Small intestine (tissue), 7 donors: ENCODE data around the gene SLC22A15. TPM values are rescaled to one million over a fixed set of nuclear protein-coding genes. Genes with fewer than 3 reads are reported as not detected.
"Not testable (repeated sequence)": the region's sequence is repeated elsewhere in the genome, so short reads cannot be mapped to it uniquely, and the experiment has no call there.

Experiments
- DNase-seq, 2 donors: peaks; one replicate each; pipeline versions ENCODE4 v3.0.0 to v3.0.0-alpha.2; 2013
- FAIRE-seq: peaks from 2 replicates; lab custom pipeline; 2012; peaks lifted over from hg19 to GRCh38; lab: Jason Lieb, UNC
- H3K27ac ChIP-seq, 3 donors: one replicate each; pipeline ENCODE4 v1.5.1; 2013; ENCODE audit warnings: low read length in 2 of 3, mild to moderate bottlenecking in 2 of 3, control low read depth in 1 of 3, inconsistent platforms in 1 of 3, low read depth in 1 of 3, moderate library complexity in 1 of 3
- H3K27me3 ChIP-seq, 3 donors: one replicate each; pipeline ENCODE4 v1.6.1; 2013; ENCODE audit warnings: low read length in 3 of 3, inconsistent platforms in 1 of 3; ENCODE audit not compliant: control insufficient read depth in 3 of 3, insufficient read depth in 3 of 3
- H3K36me3 ChIP-seq, 3 donors: one replicate each; pipeline ENCODE4 v1.6.1; 2013; ENCODE audit warnings: low read length in 3 of 3, inconsistent platforms in 1 of 3, low read depth in 1 of 3, mild to moderate bottlenecking in 1 of 3, moderate library complexity in 1 of 3; ENCODE audit not compliant: control insufficient read depth in 3 of 3, insufficient read depth in 2 of 3
- H3K4me1 ChIP-seq, 3 donors: one replicate each; pipeline ENCODE4 v1.6.1; 2013; ENCODE audit warnings: low read length in 2 of 3, inconsistent platforms in 1 of 3, low read depth in 1 of 3, mild to moderate bottlenecking in 1 of 3, moderate library complexity in 1 of 3; ENCODE audit not compliant: control insufficient read depth in 3 of 3, insufficient read depth in 2 of 3
- H3K4me3 ChIP-seq, 3 donors: one replicate each; pipeline ENCODE4 v1.5.1; 2013; ENCODE audit warnings: low read length in 3 of 3, control low read depth in 1 of 3, inconsistent platforms in 1 of 3, low read depth in 1 of 3, mild to moderate bottlenecking in 1 of 3, moderate library complexity in 1 of 3
- H3K9me3 ChIP-seq, 2 donors: one replicate each; pipeline ENCODE4 v1.6.1; 2013; ENCODE audit warnings: low read depth in 1 of 2, low read length in 1 of 2; ENCODE audit not compliant: control insufficient read depth in 2 of 2, insufficient read depth in 1 of 2
- WGBS, 3 donors: extraction: QIAGEN DNeasy Blood & Tissue Kit; methylation state at CpG; one replicate each; pipeline ENCODE4 v1.1.7; 2013; 5-methylcytosine and 5-hydroxymethylcytosine counted together
- polyA plus RNA-seq, 4 donors: library from polyadenylated mRNA; stranded (reverse) in 3 of 4; unstranded in 1 of 4; fragments of 200-250 nt in 3 of 4; fragments of 120-200 nt in 1 of 4; gene quantifications; one replicate each; pipeline versions ENCODE4 v1.2.1 to v1.2.3, GENCODE V29; 2013
- donor health status: healthy with polysubstance abuse.
- donor health status: control.
- donor health status: control.
- donor health status: Bipolar disorder and iron deficiency.
- donor health status: healthy.

SLC22A15 gene
- polyA plus RNA-seq, 4 donors, result 0.27 to 2.6 (median 0.88) TPM; not detected in 1

DNA sequence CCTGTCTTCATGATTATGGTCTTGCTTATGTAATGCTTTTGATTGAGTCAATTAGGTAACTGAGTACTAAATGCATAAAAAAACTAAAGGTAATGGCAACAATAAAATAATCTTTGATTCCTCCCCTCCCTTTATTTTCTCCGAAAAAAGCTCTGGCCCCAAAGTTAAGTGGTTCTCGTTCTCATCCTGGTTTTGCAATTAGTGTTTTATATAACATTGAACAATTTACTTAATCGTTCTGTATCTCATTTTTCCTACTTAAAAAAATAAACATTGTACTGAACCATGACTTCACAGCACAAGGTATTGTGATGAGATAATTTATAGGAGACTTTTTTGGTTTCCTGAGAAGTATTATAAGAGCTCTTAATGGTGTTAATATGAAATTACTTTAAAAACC is 11.3 kb downstream of the SLC22A15 start:
- H3K27ac ChIP-seq, result no peak overlapping the region
- WGBS, 3 donors, result 66 to 75% (median 74%) methylated on average over 3 of the region's 3 CpGs
- H3K27me3 ChIP-seq, result no peaks in the 10 kb centered on the region
- FAIRE-seq, result no peak
- no peaks in the 10 kb centered on the region for H3K36me3 ChIP-seq
- DNase-seq, result no peak
- H3K4me3 ChIP-seq, result no peak overlapping the region
- H3K9me3 ChIP-seq, result no peaks in the 10 kb centered on the region
- H3K4me1 ChIP-seq, result no peaks in the 10 kb centered on the region

DNA sequence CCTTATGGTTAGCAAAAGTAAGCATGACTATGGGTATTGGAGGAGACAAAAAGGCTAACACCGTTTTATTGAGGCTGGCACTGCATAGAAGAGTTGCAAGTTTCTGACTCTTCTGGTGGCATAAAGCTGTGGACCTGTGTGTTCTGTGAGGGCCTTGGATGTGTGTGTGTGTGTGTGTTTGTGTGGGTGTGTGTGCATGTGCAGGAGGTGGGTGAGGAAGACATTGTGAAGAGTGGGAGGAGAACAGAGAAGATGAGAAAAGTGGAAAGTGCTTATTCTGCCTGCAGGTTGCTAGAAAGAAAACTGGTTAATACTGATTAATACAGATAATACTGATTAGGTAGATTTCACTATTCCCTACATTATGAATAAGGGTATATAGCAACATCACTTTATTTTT is 12.6 kb downstream of the SLC22A15 start:
- FAIRE-seq, result no peak
- H3K27me3 ChIP-seq, result no peaks in the 10 kb centered on the region
- no peaks in the 10 kb centered on the region for H3K4me1 ChIP-seq
- no peak overlapping the region for H3K4me3 ChIP-seq
- WGBS, 3 donors, result 65 to 80% (median 71%) methylated on average over 1 of the region's 1 CpG
- no peaks in the 10 kb centered on the region for H3K36me3 ChIP-seq
- no peak for DNase-seq
- no peaks in the 10 kb centered on the region for H3K9me3 ChIP-seq
- H3K27ac ChIP-seq, result no peak overlapping the region

DNA sequence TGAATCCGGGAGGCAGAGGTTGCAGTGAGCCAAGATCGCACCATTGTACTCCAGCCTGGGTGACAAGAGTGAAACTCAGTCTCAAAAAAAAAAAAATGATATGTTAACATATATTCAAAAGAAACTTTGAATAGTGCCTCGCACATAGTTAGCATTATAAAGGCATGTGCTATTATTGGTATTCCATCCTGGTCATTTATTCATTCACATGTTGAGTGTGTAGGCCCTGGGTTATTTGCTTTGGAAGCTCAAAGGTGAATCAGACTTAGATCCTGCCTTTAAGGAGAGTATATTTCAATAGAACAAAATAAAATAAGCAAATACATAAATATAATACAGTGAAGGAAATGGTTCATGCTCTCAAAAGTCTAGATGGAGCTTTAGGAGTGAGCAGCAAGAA is 13.4 kb downstream of the SLC22A15 start:
- 93 to 96% (median 95%) methylated on average over 3 of the region's 3 CpGs for WGBS, 3 donors
- Histone ChIP-seq H3K27me3 (no peaks in the 10 kb centered on the region), H3K36me3 (no peaks in the 10 kb centered on the region), H3K9me3 (no peaks in the 10 kb centered on the region), H3K27ac (no peak overlapping the region), H3K4me3 (no peak overlapping the region), H3K4me1 (no peaks in the 10 kb centered on the region)
- no peak for DNase-seq
- no peak for FAIRE-seq

DNA sequence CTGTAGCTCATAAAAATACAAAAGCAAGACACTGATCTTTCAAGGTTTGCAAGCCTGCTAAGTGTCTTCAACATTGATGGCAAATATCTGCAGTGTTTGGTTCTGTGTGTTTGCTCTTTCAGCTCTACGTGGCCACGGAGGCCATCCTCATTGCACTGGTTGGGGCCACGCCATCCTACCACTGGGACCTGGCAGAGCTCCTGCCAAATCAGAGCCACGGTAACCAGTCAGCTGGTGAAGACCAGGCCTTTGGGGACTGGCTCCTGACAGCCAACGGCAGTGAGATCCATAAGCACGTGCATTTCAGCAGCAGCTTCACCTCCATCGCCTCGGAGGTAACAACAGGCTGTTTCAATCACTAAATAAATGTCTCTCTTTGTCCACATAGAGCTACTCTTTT is 15.6 kb downstream of the SLC22A15 start:
- H3K4me3 ChIP-seq, result no peak overlapping the region
- FAIRE-seq, result no peak
- no peaks in the 10 kb centered on the region for H3K27me3 ChIP-seq
- no peak overlapping the region for H3K27ac ChIP-seq
- no peaks in the 10 kb centered on the region for H3K9me3 ChIP-seq
- DNase-seq, result no peak
- no peaks in the 10 kb centered on the region for H3K4me1 ChIP-seq
- H3K36me3 ChIP-seq, result no peaks in the 10 kb centered on the region
- WGBS, 3 donors, result 79 to 82% (median 81%) methylated on average over 8 of the region's 8 CpGs

GRCh38 chr1:115997921-115998320 is 21.6 kb downstream of the SLC22A15 start:
- not testable (repeated sequence) for FAIRE-seq, H3K27me3 ChIP-seq, H3K27ac ChIP-seq, H3K9me3 ChIP-seq, H3K36me3 ChIP-seq, DNase-seq, H3K4me1 ChIP-seq, H3K4me3 ChIP-seq
- WGBS, 3 donors, result 83 to 92% (median 92%) methylated on average over 1 of the region's 1 CpG

DNA sequence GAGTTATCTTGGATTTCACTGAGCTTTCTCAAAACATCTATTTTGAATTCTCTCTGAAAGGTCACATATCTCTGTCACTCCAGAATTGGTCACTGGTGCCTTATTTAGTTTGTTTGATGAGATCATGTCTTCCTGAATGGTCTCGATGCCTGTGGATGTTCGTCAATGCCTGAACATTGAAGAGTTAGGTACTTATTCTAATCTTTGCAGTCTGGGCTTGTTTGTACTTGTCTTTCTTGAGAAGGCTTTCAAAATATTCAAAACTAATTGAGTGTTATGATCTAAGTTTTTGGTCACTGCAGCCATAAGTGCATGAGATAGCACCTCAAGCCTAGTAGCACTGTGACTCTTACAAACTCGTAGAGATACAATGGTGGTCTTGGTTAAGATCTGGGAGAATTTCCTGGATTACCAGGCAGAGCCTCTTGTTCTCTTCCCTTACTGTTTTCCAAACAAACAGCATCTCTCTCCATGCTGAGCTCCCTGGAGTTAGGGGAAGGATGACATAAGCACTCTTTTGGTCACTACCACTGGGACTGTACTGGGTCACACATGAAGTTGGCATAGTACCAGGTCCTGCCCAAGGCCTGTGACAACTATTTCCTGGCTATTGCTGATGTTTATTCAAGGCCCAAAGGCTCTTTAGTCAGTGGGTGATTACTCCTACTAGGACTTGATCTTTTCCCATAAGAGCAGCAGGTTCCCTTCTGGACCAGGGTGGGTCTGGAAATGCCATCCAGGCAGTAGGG is 25.6 kb downstream of the SLC22A15 start:
- DNase-seq (no peak), FAIRE-seq (no peak)
- H3K27ac ChIP-seq, result no peak overlapping the region
- WGBS, 3 donors, result 80 to 84% (median 82%) methylated on average over 3 of the region's 3 CpGs
- no peaks in the 10 kb centered on the region for H3K27me3 ChIP-seq
- peaks cover 0 to 3% of the 10 kb centered on the region in 2 donors for H3K9me3 ChIP-seq
- no peaks in the 10 kb centered on the region for H3K4me1 ChIP-seq
- H3K4me3 ChIP-seq, result no peak overlapping the region
- H3K36me3 ChIP-seq, result peaks cover 0 to 4% (median 0%) of the 10 kb centered on the region in 3 donors

DNA sequence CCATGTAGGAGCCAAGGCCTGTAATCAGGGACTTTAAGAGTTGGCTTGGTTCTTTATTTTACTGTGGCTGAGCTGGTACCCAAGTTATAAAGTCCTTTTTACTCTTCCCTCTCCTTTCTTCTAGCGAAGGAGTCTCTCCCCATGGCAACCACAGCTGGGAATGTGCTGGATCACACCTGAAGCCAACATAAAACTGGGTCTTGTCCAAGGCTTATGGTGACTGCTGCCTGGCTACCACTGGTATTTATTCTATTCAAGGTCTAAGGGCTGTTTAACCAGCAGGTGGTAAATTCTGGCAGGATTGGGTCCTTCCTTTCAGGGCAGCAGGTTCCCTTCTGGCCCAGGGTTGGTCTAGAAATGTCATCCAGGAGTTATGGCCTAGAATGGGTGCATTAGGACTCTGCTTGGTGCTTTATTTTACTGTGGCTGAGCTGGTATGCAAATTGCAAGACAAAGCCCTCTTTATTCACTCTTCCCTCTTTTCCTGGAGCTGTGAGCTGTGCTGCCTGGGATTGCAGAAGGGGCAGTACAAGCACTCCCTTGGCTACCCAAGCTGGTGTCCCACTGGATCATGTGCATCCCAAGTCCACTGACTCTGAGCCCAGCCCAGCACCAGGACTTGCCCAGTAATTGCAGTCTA is 26.6 kb downstream of the SLC22A15 start:
- H3K27ac ChIP-seq, result no peak overlapping the region
- no peak for DNase-seq
- H3K9me3 ChIP-seq, result peaks cover 0 to 3% of the 10 kb centered on the region in 2 donors
- H3K4me1 ChIP-seq, result no peaks in the 10 kb centered on the region
- peaks cover 0 to 4% (median 0%) of the 10 kb centered on the region in 3 donors for H3K36me3 ChIP-seq
- 55 to 88% (median 58%) methylated on average over 1 of the region's 1 CpG for WGBS, 3 donors
- H3K4me3 ChIP-seq, result no peak overlapping the region
- no peak for FAIRE-seq
- no peaks in the 10 kb centered on the region for H3K27me3 ChIP-seq

DNA sequence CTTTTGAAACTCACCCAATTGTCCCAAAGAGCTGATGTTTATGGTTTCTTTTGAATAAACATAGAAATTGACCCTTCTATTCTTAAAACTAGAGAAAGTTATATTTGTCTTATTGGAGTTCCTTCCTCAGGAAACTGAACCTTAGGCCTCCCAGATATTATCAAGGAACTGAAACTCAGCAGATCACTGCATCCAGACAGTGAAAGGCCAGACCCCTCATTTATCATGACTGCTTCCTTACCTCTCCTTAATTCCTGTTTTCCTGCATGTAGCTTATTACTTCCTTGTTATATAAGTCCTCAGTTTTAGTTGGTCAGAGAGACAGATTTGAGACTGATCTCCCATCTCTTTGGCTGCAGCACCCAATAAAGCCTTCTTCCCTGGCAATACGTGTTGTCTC is 27.5 kb downstream of the SLC22A15 start:
- peaks cover 0 to 4% (median 0%) of the 10 kb centered on the region in 3 donors for H3K36me3 ChIP-seq
- H3K9me3 ChIP-seq, result peaks cover 0 to 3% of the 10 kb centered on the region in 2 donors
- FAIRE-seq (no peak), DNase-seq (no peak)
- no peak overlapping the region for H3K27ac ChIP-seq
- H3K4me1 ChIP-seq, result no peaks in the 10 kb centered on the region
- H3K27me3 ChIP-seq, result no peaks in the 10 kb centered on the region
- no peak overlapping the region for H3K4me3 ChIP-seq
- 83 to 94% (median 88%) methylated on average over 1 of the region's 1 CpG for WGBS, 3 donors
